ENCODE measurements around the gene C1orf159. TPM values are rescaled to one million over a fixed set of nuclear protein-coding genes. Genes with fewer than 3 reads are reported as not detected.

C1orf159 gene
- total and polyA plus RNA-seq, 2 donors from 2014 or later: 8.6 to 14.8 TPM

- Histone ChIP-seq H3K4me3 (ENCODE audit: low read length in 3 of 3) (no peak overlapping the region), H3K4me1 (ENCODE audit: control insufficient read depth in 2 of 3, insufficient read depth in 2 of 3, low read depth in 1 of 3, low read length in 3 of 3) (peaks cover 0 to 23% (median 10%) of the 10 kb centered on the region in 3 donors), H3K27me3 (ENCODE audit: control insufficient read depth, insufficient read depth, low read length) (no peaks in the 10 kb centered on the region), H3K36me3 (ENCODE audit: control insufficient read depth in 2 of 3, insufficient read depth in 3 of 3, low read length in 3 of 3) (no peaks in the 10 kb centered on the region), H3K27ac (ENCODE audit: low read depth in 2 of 2, low read length in 2 of 2) (peak overlapping the region; percentile 37 to 57), H3K9ac (ENCODE audit: low read length in 3 of 3) (no peak overlapping the region), H3K9me3 (ENCODE audit: control insufficient read depth in 2 of 3, insufficient read depth in 1 of 3, low read length in 3 of 3) (no peaks in the 10 kb centered on the region)
- DNase-seq: peak in 1 of 5 donors; percentile 79
- TF ChIP-seq, protein P1, sequence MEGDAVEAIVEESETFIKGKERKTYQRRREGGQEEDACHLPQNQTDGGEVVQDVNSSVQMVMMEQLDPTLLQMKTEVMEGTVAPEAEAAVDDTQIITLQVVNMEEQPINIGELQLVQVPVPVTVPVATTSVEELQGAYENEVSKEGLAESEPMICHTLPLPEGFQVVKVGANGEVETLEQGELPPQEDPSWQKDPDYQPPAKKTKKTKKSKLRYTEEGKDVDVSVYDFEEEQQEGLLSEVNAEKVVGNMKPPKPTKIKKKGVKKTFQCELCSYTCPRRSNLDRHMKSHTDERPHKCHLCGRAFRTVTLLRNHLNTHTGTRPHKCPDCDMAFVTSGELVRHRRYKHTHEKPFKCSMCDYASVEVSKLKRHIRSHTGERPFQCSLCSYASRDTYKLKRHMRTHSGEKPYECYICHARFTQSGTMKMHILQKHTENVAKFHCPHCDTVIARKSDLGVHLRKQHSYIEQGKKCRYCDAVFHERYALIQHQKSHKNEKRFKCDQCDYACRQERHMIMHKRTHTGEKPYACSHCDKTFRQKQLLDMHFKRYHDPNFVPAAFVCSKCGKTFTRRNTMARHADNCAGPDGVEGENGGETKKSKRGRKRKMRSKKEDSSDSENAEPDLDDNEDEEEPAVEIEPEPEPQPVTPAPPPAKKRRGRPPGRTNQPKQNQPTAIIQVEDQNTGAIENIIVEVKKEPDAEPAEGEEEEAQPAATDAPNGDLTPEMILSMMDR (IDR thresholded peaks at IDR 0.05; ENCODE audit: borderline replicate concordance, extremely low read depth, insufficient read depth): no peak
- no peak for FAIRE-seq
- intact Hi-C loops (cut with DNase I): no loop called here
Measured at GRCh38 chr1:1135339-1136136, 19.6 kb upstream of the C1orf159 start.

DNA sequence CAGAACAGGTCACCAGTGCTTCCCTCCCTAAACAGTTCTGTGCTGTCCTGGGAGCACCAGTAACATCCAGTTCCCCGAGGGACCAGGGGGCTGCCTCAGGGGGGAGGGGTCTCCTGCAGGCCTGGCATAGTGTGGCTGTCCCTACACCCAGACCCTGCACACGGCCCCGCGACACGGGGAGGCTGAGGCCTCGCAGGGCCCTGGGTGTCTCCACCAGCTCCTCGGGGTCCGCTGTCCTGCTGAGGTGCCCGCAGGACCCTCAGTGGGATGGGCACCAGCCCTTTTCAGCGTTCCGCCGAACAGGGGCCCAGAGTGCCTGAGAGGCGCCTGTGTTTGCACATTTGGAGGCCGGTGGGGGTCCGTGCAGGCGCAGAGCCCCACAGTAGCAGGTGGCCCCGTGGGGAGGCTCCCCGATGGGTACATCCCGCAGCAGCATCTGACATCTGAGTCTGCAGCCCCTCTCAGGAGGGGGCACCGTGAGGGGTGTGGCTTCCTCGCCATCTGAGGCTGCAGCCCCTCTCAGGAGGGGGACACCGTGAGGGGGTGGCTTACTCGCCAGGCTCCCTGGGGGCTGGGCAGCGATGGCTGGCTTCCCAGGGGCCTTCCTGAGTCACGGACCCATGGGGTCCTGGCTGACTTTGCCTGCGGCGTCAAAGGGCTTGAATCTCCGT lies 18.5 kb upstream of the C1orf159 start:
- Histone ChIP-seq H3K9ac (ENCODE audit: low read length in 3 of 3) (no peak overlapping the region), H3K27ac (ENCODE audit: low read depth in 2 of 2, low read length in 2 of 2) (peak overlapping the region in 1 of 2 donors; percentile 23), H3K36me3 (ENCODE audit: control insufficient read depth in 2 of 3, insufficient read depth in 3 of 3, low read length in 3 of 3) (no peaks in the 10 kb centered on the region), H3K9me3 (ENCODE audit: control insufficient read depth in 2 of 3, insufficient read depth in 1 of 3, low read length in 3 of 3) (no peaks in the 10 kb centered on the region), H3K27me3 (ENCODE audit: control insufficient read depth, insufficient read depth, low read length) (no peaks in the 10 kb centered on the region), H3K4me1 (ENCODE audit: control insufficient read depth in 2 of 3, insufficient read depth in 2 of 3, low read depth in 1 of 3, low read length in 3 of 3) (peaks cover 0 to 23% (median 14%) of the 10 kb centered on the region in 3 donors), H3K4me3 (ENCODE audit: low read length in 3 of 3) (no peak overlapping the region)
- no peak for FAIRE-seq
- peak in 1 of 5 donors; percentile 74 for DNase-seq
- TF ChIP-seq, protein P1 (IDR thresholded peaks at IDR 0.05; ENCODE audit: borderline replicate concordance, extremely low read depth, insufficient read depth): no peak
- intact Hi-C loops (cut with DNase I): no loop called here

GRCh38 chr1:1132956-1133750 lies 17.3 kb upstream of the C1orf159 start:
- Histone ChIP-seq H3K27me3 (ENCODE audit: control insufficient read depth, insufficient read depth, low read length) (no peaks in the 10 kb centered on the region), H3K27ac (ENCODE audit: low read depth in 2 of 2, low read length in 2 of 2) (peak overlapping the region; percentile 87), H3K9ac (ENCODE audit: low read length in 3 of 3) (peak overlapping the region in 1 of 3 donors; percentile 51), H3K4me3 (ENCODE audit: low read length in 3 of 3) (peak overlapping the region in 1 of 3 donors; percentile 47), H3K36me3 (ENCODE audit: control insufficient read depth in 2 of 3, insufficient read depth in 3 of 3, low read length in 3 of 3) (no peaks in the 10 kb centered on the region), H3K9me3 (ENCODE audit: control insufficient read depth in 2 of 3, insufficient read depth in 1 of 3, low read length in 3 of 3) (no peaks in the 10 kb centered on the region), H3K4me1 (ENCODE audit: control insufficient read depth in 2 of 3, insufficient read depth in 2 of 3, low read depth in 1 of 3, low read length in 3 of 3) (peaks cover 0 to 23% (median 14%) of the 10 kb centered on the region in 3 donors)
- TF ChIP-seq, protein P1 (IDR thresholded peaks at IDR 0.05; ENCODE audit: borderline replicate concordance, extremely low read depth, insufficient read depth): no peak
- DNase-seq (peak in 4 of 5 donors; percentile 55 to 93 (median 72)), FAIRE-seq (no peak)
- intact Hi-C loops (cut with DNase I): no loop called here

All from kidney (tissue), 14 donors.